Stimulated activated naive CD4-positive, alpha-beta T cell treated with Interleukin-2 at 50 U/mL for 16 hours (primary cell): ENCODE measurements around the gene GLI2.

Experiments used
- DNase-seq: peaks from one replicate; lab custom pipeline; 2025; lab: John Stamatoyannopoulos, UW

The GLI2 gene

DNA sequence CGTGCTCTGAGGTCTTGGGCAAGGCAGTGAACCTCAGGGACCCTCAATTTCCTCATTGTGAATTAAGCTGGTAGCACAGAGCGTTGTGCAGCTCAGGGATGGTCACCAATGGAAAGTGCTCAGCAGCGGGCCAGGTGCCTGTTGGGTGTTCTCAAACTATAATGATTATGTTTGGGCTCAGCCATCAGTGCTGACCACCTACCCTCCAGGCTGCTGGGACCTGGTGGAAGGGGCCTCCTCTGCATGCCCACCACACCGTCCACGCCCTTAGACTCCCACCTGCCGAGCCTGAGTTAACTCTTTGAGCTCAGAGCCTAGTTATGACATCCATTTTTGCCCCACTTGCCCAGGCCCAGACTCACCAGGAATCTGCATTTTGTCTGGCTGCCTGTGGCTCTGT lies 35.0 kb downstream of the GLI2 start:
- no peak for DNase-seq

- DNase-seq, result no peak
Observed at GRCh38 chr2:120771111-120771780, 35.6 kb downstream of the GLI2 start.

- DNase-seq, result no peak
Observed at GRCh38 chr2:120771781-120772208, 36.1 kb downstream of the GLI2 start.

- no peak for DNase-seq
Observed at GRCh38 chr2:120772261-120772660, 36.6 kb downstream of the GLI2 start.

DNA sequence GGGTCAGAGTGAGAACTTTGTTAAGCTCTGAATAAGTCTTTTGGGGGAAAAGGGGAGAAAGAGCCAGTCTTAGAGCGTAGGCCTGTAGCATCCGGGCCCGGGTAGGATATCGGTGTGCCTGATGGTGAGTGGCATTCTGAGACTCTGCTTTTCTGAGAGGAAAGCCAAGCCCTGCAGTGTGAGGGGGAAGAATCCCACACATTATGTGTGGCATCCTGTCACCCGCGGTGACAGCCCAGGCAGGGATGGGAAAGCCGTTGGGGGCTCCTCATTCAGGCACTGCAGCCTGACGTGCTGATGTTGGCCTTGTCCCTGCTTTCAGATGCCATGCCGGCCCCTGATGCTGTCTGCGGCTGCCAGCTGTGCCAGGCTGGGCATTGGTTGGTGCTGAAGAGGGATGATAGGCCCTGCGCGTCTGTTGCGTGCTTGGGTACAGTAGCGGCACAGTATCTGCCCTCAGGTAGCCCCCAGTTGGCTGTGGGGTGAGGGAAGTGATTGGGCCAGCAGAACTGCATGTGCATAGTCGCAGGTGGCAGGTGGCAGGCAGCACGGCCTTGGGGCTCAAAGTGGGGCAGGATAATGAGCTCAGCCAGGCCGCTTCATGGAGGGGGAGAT lies 37.6 kb downstream of the GLI2 start:
- DNase-seq, result no peak

DNA sequence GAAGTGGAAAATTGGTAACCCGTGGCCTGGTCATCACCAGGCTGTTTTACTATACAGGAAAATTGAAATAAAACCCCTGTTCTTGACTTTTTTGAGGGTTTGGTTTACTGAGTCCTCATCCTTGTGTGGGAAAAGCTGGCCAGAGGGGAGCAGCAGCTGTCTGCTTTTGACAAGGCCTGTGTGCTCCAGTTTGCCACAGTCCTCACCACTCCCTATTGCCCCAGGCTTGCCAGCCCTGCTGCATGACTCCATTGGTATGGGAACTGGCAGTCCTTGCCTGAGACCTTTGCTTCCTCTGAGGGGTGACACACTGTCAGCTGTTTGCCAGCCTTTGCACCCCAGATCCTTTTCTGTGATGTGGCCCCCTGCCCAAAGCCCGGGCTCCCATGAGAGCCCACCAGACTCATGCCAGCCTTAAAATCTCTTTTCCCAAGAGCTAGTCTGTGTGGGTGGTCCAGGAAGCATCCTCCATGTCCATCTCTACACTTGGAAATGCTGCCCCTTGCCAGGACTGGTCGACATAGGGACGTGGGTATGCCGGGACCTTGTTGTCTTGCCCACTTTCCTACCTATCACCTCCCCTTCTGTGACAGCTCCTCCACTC lies 39.0 kb downstream of the GLI2 start:
- no peak for DNase-seq

DNA sequence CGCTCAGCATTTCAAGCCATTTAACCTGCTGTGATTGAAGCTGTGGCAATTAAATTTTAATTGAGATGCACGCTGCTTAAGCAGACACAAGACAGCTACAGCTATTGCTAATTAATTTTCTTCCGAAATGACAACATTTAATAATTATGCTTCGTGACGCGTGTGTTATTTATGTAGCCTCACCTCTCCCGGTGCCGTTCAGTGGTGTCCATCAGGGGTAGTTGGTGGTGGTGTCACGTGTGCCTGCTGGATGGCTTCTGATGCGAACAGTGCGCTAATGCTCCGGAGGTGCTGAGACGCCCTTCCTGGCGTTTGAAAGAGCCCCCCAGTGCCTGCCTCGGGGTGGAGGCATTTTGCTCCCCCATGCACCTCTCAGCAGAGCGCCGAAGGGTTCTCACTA lies 39.5 kb downstream of the GLI2 start:
- no peak for DNase-seq

DNA sequence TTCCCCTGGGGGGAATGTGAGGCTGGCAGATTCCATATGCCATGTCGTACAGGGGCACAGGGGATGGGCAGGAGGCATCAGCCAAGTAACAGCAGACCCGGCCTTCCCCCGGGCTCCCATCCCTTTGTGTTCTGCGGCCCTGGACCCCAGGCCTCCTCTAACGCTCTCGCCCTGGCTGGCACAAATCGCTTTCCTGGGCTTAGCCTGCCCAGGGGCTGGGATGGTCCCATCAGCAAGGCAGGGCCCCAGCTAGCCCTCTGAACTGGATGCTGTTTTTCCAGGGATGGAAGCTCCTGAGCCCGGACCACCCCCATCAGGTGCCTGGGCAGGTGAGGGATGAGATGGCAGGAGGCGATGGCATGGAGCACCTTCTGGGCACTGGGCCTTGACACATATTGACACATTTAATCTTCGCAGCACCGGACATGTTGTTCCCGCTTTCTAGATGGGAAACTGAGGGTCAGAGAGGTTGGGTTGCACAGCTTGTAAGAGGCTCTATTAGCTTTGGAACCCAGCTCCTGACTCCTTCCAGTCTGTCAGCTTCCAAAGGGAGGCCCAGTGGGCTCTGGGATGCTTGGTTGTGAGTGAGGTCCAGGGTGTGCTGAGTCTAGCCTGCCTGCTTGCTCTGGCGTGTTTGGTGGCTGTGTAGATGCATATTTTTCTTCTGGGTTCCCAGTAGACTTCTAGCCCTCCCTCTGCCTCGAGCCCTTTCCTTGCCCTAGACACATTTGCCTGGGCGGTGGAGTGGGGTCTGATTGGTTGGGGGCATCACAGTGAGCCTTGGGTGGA lies 40.3 kb downstream of the GLI2 start:
- DNase-seq, result no peak

GRCh38 chr2:120776649-120777048 lies 41.0 kb downstream of the GLI2 start:
- DNase-seq, result no peak

- DNase-seq, result no peak
Observed at GRCh38 chr2:120777170-120777751, 41.6 kb downstream of the GLI2 start.

- no peak for DNase-seq
Observed at GRCh38 chr2:120777787-120778186, 42.1 kb downstream of the GLI2 start.

DNA sequence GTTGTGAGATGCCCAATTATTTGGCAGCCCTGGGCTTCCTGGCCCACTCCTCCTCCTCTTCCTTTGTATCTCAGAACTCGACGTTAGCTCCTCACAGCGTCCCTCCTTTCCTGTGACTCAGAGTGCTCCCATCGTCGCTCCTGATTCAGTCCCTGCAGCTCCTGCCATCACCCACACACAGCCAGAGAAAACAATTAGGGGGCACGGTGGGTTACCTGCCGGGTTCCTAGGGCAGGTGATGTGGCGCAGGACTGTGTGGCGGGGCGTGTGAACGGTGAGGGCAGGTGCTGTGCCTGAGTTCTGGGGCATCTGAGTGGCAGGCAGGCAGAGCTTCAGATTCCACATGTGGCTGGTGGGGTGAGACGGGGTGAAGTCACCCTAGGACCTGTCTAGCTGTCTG lies 42.6 kb downstream of the GLI2 start:
- no peak for DNase-seq

DNA sequence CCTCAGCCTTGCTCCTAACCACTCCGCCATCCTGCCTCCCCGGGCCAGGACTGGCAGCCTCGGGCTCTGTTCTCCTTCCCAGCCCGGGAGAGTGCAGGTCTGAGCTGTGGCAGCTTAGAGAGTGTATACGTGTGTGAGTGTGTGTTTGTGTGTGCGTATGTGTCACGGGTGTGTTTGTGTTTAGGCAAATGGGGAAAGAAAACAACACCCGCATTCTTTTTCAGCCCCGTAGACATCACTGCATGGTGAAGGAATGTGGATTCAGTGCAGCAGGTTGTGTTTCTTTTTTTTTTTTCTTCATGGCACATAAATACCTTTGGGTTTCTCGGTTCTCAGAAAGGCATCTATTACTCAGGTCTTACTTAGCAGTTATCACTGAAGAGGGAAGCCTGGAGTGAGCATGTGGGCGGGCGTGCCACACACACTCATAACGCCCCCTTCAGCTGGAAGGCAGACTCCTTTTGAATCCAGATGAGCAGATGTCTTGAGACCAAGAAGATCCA lies 44.2 kb downstream of the GLI2 start:
- no peak for DNase-seq

GRCh38 chr2:120780402-120780801 lies 44.7 kb downstream of the GLI2 start:
- no peak for DNase-seq

- DNase-seq, result no peak
Observed at GRCh38 chr2:120783371-120783791, 47.7 kb downstream of the GLI2 start.

- no peak for DNase-seq
Observed at GRCh38 chr2:120783969-120784372, 48.3 kb downstream of the GLI2 start.
